AG04450 (cell line): ENCODE data around the gene RAP1GAP. TPM values are rescaled to one million over a fixed set of nuclear protein-coding genes. Genes with fewer than 3 reads are reported as not detected.
"Not testable (repeated sequence)": the region's sequence is repeated elsewhere in the genome, so short reads cannot be mapped to it uniquely, and the experiment has no call there.

Experiments
- CTCF ChIA-PET: fragments of 300-600, 350-600 bp; formaldehyde crosslinking; extraction: SDS; loops from one replicate; lab custom pipeline; 2022; ENCODE audit warnings: antibody characterized with exemption, inconsistent platforms; lab: Charles Lee
- POLR2A ChIA-PET: fragments of 350-600 bp; formaldehyde crosslinking; extraction: SDS; loops from one replicate; lab custom pipeline; 2021; ENCODE audit warnings: antibody characterized with exemption, inconsistent platforms; lab: Yijun Ruan, JAX
- DNase-seq: peaks from one replicate; pipeline ENCODE4 v3.0.0-alpha.2; 2011; ENCODE audit warnings: low read depth, low spot score
- H3K27ac ChIP-seq: one replicate; pipeline ENCODE4 v1.5.1; 2012; ENCODE audit warnings: low read depth, low read length, control low read depth
- H3K27me3 ChIP-seq: one replicate; pipeline ENCODE4 v1.6.0; 2012; ENCODE audit warnings: low read length; ENCODE audit not compliant: control insufficient read depth, insufficient read depth
- H3K4me3 ChIP-seq: 2 replicates; pipeline ENCODE4 v1.5.1; 2011; ENCODE audit warnings: mild to moderate bottlenecking, low read depth, low read length, control low read depth
- H3K9me3 ChIP-seq: 2 replicates; pipeline ENCODE4 v1.5.1; 2012; ENCODE audit warnings: low read length; ENCODE audit not compliant: control insufficient read depth, insufficient read depth
- polyA plus RNA-seq: library from polyadenylated mRNA; depleted of rRNA; stranded (reverse); fragments of >200 nt; gene quantifications from 2 replicates; pipeline ENCODE4 v1.2.3, GENCODE V29; 2011
- TF ChIP-seq, protein P1 (sequence below): IDR thresholded peaks from 2 replicates; pipeline ENCODE4 v1.5.1; 2011; ENCODE audit warnings: low read depth, low read length, control low read depth, inconsistent platforms

RAP1GAP gene
- polyA plus RNA-seq, 1 experiment, result 0.14 TPM

DNA sequence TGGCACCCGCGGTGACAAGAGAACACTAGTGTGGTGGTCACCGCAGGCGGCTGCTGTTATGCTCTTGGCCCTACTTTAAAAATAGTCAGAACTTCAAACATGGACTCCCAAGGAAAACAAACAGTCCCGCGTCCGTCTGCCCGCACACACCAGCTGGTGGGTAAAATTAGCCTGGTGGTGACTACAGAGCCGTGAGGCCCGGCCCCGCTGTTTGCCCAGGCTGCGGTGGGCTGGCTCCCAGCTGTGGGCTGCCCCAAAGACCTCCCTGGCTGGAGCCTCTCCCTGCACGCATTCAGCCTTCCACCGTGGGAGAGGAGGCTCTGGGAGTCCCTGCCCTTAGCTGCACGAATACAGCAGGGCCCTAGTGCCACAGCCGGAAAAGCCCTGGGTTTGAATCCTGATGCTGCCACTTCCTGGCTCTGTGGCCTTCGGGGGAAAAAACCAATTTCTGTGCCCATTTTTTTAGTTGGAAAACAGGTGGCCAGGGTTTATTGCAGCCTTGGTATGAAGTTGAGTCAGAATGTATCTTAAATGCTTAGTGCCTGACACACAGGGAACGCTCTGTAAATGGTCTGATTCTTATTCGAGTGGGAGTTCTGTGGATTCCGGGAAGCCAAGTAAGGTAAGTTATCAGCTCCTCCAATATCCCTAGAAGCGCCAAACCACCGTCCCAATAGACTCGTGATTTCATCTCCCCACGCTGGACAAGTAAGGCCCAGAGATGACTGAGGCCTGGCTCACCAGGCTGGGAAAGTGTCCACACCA lies 101.7 kb downstream of the RAP1GAP start:
- Histone ChIP-seq H3K4me3 (no peak overlapping the region), H3K27ac (peak overlapping the region; percentile 88), H3K27me3 (no peaks in the 10 kb centered on the region), H3K9me3 (no peaks in the 10 kb centered on the region; the same call in 1 of the 2 replicates)
- DNase-seq, result peak; percentile 55
- TF ChIP-seq, protein P1, sequence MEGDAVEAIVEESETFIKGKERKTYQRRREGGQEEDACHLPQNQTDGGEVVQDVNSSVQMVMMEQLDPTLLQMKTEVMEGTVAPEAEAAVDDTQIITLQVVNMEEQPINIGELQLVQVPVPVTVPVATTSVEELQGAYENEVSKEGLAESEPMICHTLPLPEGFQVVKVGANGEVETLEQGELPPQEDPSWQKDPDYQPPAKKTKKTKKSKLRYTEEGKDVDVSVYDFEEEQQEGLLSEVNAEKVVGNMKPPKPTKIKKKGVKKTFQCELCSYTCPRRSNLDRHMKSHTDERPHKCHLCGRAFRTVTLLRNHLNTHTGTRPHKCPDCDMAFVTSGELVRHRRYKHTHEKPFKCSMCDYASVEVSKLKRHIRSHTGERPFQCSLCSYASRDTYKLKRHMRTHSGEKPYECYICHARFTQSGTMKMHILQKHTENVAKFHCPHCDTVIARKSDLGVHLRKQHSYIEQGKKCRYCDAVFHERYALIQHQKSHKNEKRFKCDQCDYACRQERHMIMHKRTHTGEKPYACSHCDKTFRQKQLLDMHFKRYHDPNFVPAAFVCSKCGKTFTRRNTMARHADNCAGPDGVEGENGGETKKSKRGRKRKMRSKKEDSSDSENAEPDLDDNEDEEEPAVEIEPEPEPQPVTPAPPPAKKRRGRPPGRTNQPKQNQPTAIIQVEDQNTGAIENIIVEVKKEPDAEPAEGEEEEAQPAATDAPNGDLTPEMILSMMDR, result no peak
- POLR2A ChIA-PET, result interaction anchor here (0.6 to 1.0 kb wide), 2 partner anchors 14 to 56 kb away, joined by 3 read pairs; no protein-coding TSS in a partner anchor
- CTCF ChIA-PET, result interaction anchor here (0.9 kb wide), 1 partner anchor 197 kb away, joined by 5 read pairs; no protein-coding TSS in a partner anchor

DNA sequence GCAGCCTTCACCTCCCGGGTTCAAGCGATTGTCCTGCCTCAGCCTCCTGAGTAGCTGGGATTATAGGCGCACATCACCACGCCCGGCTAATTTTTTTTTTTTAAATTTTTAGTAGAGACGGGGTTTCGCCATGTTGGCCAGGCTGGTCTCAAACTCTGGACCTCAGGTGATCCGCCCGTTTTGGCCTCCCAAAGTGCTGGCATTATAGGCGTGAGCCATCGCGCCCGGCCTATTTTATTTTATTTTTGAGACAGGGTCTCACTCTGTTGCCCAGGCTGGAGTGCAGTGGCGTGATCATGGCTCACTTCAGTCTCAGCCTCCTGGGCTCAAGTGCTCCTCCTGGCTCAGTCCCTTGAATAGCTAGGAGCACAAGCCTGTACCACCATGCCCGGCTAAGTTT lies 102.8 kb downstream of the RAP1GAP start:
- H3K27me3 ChIP-seq, POLR2A ChIA-PET, H3K27ac ChIP-seq, H3K4me3 ChIP-seq, DNase-seq, H3K9me3 ChIP-seq: not testable (repeated sequence)
- CTCF ChIA-PET, result interaction anchor here (0.6 kb wide), 1 partner anchor 45 kb away, joined by 3 read pairs; no protein-coding TSS in a partner anchor

DNA sequence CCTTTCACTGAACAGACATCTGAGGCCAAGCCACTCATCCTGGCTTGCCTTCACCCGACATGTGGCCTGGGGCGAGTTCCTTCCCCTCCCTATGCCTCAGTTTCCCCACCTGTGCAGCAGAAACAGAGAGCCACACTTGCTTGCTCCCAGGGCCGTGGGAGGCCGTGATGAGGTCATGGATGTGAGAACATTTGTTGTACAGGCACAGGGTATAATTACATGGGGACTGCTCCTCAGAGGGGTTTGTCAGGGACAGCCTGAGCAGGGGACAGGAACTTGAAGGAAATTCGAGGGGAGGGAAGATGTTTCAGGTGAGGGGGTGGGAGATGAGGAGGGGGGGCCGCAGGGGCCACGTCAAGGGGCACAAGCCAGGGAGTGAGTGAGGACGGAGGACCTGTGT lies 103.9 kb downstream of the RAP1GAP start:
- Histone ChIP-seq H3K27ac (no peak overlapping the region), H3K27me3 (peaks cover 7% of the 10 kb centered on the region), H3K9me3 (no peaks in the 10 kb centered on the region; the same call in 1 of the 2 replicates), H3K4me3 (no peak overlapping the region)
- POLR2A ChIA-PET, result no interaction called here
- TF ChIP-seq, protein P1, result no peak
- CTCF ChIA-PET, result no interaction called here
- DNase-seq, result no peak

DNA sequence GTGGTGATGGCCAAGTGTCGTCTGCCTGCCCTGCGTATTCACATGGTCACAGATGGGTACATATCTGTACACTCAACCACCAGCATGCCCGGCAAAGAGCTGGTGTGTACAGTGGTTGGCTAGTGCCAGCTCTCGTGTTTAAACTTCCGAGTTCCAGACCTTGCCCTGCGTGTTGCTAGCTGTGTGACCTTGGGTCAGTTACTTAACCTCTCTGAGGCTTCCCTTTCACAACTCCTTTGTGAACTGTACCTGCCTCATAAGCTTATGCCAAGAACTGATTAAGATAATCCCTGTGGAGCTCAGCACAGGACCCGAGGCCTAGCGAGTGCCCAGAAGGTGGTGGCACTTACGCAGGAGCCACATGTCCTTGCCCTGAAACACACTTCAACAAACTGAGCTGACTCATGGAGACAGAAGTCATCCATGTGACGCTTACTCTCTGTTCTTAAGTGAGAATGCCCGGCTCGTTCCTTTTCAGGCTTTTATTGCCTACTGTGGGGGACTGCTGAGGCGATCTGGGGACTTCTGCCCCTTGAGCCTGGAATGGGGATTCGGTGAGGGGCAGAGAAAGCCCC lies 104.5 kb downstream of the RAP1GAP start:
- no peak overlapping the region for H3K4me3 ChIP-seq
- no peaks in the 10 kb centered on the region; the same call in 1 of the 2 replicates for H3K9me3 ChIP-seq
- peaks cover 7% of the 10 kb centered on the region for H3K27me3 ChIP-seq
- ChIA-PET CTCF (no interaction called here), POLR2A (no interaction called here)
- no peak overlapping the region for H3K27ac ChIP-seq
- no peak for DNase-seq
- TF ChIP-seq, protein P1, result no peak

DNA sequence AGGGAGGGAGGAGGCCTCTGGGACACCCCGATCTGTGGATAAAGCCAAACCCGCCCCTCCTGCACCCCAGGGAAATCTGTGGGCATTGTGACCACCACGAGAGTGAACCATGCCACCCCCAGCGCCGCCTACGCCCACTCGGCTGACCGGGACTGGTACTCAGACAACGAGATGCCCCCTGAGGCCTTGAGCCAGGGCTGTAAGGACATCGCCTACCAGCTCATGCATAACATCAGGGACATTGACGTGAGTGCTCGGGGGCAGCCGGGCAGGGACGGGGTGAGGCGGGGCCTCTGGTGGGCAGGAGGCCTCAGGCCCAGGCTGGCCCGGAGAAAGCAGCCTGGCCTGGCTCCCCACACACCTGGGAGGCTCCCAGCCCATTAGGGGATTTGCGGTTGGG lies 105.2 kb downstream of the RAP1GAP start:
- no peaks in the 10 kb centered on the region; the same call in 1 of the 2 replicates for H3K9me3 ChIP-seq
- ChIA-PET CTCF (no interaction called here), POLR2A (no interaction called here)
- no peak overlapping the region for H3K27ac ChIP-seq
- TF ChIP-seq, protein P1, result no peak
- no peak overlapping the region for H3K4me3 ChIP-seq
- peaks cover 7% of the 10 kb centered on the region for H3K27me3 ChIP-seq
- DNase-seq, result no peak
